HEK293T (cell line): ENCODE data around the gene TRIM66.

ENCODE experiments used
- BHLHE40 ChIP-seq: fragments of 450-650 bp; IDR thresholded peaks from 2 replicates; pipeline ENCODE4 v1.6.1; 2016; ENCODE audit warnings: mild to moderate bottlenecking, moderate library complexity, borderline replicate concordance
- CTBP1 ChIP-seq: fragments of 450-650 bp; IDR thresholded peaks from 2 replicates; pipeline ENCODE4 v1.6.1; 2016; ENCODE audit warnings: borderline replicate concordance
- FOXA1 ChIP-seq: fragments of 450-650 bp; IDR thresholded peaks from 2 replicates; pipeline ENCODE4 v1.6.1; 2016; ENCODE audit warnings: mild to moderate bottlenecking
- FOXK2 ChIP-seq: fragments of 450-650 bp; IDR thresholded peaks from 2 replicates; pipeline ENCODE4 v1.6.1; 2016; ENCODE audit warnings: mild to moderate bottlenecking
- FOXM1 ChIP-seq: fragments of 450-650 bp; IDR thresholded peaks from 2 replicates; pipeline ENCODE4 v1.6.1; 2017; ENCODE audit warnings: mild to moderate bottlenecking, borderline replicate concordance
- HDGF ChIP-seq: fragments of 450-650 bp; IDR thresholded peaks from 2 replicates; pipeline ENCODE4 v1.6.1; 2017; ENCODE audit warnings: antibody characterized with exemption, borderline replicate concordance
- LEF1 ChIP-seq: fragments of 450-650 bp; IDR thresholded peaks from 2 replicates; pipeline ENCODE4 v1.6.1; 2017; ENCODE audit warnings: mild to moderate bottlenecking, borderline replicate concordance
- PKNOX1 ChIP-seq: fragments of 450-650 bp; IDR thresholded peaks from 2 replicates; pipeline ENCODE4 v1.6.1; 2016
- SP1 ChIP-seq: fragments of 450-650 bp; IDR thresholded peaks from 2 replicates; pipeline ENCODE4 v1.6.1; 2017
- SUZ12 ChIP-seq: fragments of 450-650 bp; IDR thresholded peaks from 2 replicates; pipeline ENCODE4 v1.6.1; 2016; ENCODE audit warnings: mild to moderate bottlenecking
- TARDBP ChIP-seq: fragments of 450-650 bp; IDR thresholded peaks from 2 replicates; pipeline ENCODE4 v1.6.1; 2016
- ZNF384 ChIP-seq: fragments of 450-650 bp; IDR thresholded peaks from 2 replicates; pipeline ENCODE4 v1.6.1; 2016

GRCh38 chr11:8674859-8675258, 7.6 kb downstream of the TRIM66 start:
- no peak for TF ChIP-seq FOXK2
- no peak for TF ChIP-seq LEF1
- no peak for TF ChIP-seq TARDBP
- TF ChIP-seq SUZ12: no peak
- TF ChIP-seq CTBP1: no peak
- TF ChIP-seq ZNF384: no peak
- no peak for TF ChIP-seq SP1
- no peak for TF ChIP-seq BHLHE40
- TF ChIP-seq FOXM1: no peak
- no peak for TF ChIP-seq FOXA1
- TF ChIP-seq HDGF: no peak
- TF ChIP-seq PKNOX1: no peak
